ENCODE results near the gene KLHL40.

DNA sequence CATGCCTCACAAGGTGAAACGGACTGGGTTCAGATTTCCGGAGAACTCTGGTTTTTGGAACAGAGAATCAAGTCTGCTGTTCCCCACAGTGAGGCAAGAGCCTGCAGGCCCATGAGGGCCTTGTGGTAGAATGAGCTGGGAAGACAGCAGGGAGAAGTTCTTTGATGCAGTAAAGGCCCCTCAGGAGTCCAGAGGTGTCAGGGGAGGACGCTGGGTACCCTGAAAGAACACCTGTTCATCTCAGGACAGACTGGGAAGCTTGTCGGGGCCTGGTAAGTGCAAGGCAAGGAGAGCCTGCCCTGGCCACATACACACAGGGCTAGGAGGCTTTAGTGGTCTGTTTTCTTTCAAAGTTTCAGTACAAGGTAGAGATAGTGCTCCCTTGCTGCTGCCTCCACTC is 35.6 kb upstream of the KLHL40 start:
- TF ChIP-seq RAD21 (IDR thresholded peaks at IDR 0.05; ENCODE audit: low read depth) (no peak), TCF12 (IDR thresholded peaks at IDR 0.05; ENCODE audit: low read depth) (no peak)

Measured in Ishikawa (cell line).